ENCODE results near the gene KATNB1. TPM values are rescaled to one million over a fixed set of nuclear protein-coding genes. Genes with fewer than 3 reads are reported as not detected.

The KATNB1 gene
- polyA plus RNA-seq, 1 of the 3 experiments (the other 2 are of a cell fraction) = 43.7 TPM

DNA sequence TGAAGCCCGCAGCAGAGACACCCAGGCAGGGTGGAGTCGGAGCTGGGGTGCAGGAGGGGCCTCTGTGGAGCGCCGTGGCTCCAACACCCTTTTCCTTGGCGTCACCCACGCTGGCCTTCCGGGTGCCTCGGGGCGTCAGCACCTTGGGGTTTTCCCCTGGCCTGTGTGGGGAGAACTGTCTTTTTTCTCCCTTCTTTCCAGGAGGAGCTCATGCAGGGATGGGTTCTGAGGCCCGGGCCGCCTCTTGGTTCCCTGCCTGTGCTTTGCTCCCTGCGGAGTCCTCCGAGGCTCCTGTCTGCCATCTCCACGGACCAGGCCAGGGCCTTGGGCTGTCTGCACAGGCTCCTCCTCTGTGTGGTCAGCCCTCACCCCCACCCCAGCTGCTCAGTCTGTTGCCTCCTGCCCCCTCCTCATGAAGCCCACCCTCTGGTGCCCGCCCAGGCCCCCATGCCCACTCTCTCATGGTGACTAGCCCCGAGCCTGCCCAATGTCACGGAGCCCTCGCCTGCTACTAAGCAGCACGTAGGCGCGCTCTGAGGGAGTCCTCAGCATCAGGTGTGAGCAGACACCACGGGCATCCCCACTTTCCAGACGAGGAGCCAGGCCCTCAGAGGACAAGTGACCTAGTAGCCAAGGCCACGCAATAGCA, 5.0 kb downstream of the KATNB1 start:
- no peak for DNase-seq
- Histone ChIP-seq H3F3A (replicated peaks; ENCODE audit: insufficient read depth) (no peaks in the 10 kb centered on the region), H3K9ac (no peak overlapping the region), H3K27me3 (ENCODE audit: insufficient read depth) (no peaks in the 10 kb centered on the region), H4K20me1 (ENCODE audit: insufficient read depth) (no peaks in the 10 kb centered on the region), H3K79me2 (ENCODE audit: insufficient read depth) (peaks cover 15% of the 10 kb centered on the region; the same call in 1 of the 2 replicates), H3K27ac (ENCODE audit: low read depth in 2 of 2, low read length in 1 of 2) (no peak overlapping the region), H3K9me3 (no peaks in the 10 kb centered on the region), H3K4me2 (no peak overlapping the region), H3K9me2 (no peaks in the 10 kb centered on the region), H3K4me3 (ENCODE audit: low read depth in 2 of 2, low read length in 1 of 2) (no peak overlapping the region), H3K36me3 (replicated peaks in 1 of 2; ENCODE audit: control insufficient read depth in 1 of 2, insufficient read depth in 2 of 2, low read length in 1 of 2) (peaks cover 0 to 15% of the 10 kb centered on the region in 2 experiments), H3K4me1 (ENCODE audit: control insufficient read depth in 1 of 2, insufficient read depth in 2 of 2, low read depth in 1 of 2, low read length in 1 of 2) (peaks cover 9 to 15% of the 10 kb centered on the region in 2 experiments; a peak in 2 of 4 replicates), H2AFZ (ENCODE audit: low read depth) (no peak overlapping the region)
- ChIA-PET CTCF (interaction anchor here (0.7 to 3.6 kb wide), 2 partner anchors 17 to 92 kb away, joined by 3 to 19 read pairs; no protein-coding TSS in a partner anchor), POLR2A (no interaction called here)
- WGBS (ENCODE audit: low lambda C conversion rate) = 93% methylated on average over 22 of the region's 24 CpGs
- TF ChIP-seq RFX5 (IDR thresholded peaks at IDR 0.05; ENCODE audit: low read length) (no peak), NFIC (IDR thresholded peaks at IDR 0.05; ENCODE audit: borderline replicate concordance) (no peak), GATA2 (CRISPR knock-in tag; IDR thresholded peaks at IDR 0.05) (no peak), SMC3 (IDR thresholded peaks at IDR 0.05; ENCODE audit: low read depth, low read length) (no peak), FOXM1 (IDR thresholded peaks at IDR 0.05; ENCODE audit: low read depth) (no peak), MEF2A (IDR thresholded peaks at IDR 0.05; ENCODE audit: borderline replicate concordance, low read depth) (no peak), FOSL2 (IDR thresholded peaks at IDR 0.05; ENCODE audit: borderline replicate concordance, low read depth) (no peak)
- TF ChIP-seq, protein P1, sequence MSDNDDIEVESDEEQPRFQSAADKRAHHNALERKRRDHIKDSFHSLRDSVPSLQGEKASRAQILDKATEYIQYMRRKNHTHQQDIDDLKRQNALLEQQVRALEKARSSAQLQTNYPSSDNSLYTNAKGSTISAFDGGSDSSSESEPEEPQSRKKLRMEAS (IDR thresholded peaks at IDR 0.05; ENCODE audit: low read depth) = no peak

DNA sequence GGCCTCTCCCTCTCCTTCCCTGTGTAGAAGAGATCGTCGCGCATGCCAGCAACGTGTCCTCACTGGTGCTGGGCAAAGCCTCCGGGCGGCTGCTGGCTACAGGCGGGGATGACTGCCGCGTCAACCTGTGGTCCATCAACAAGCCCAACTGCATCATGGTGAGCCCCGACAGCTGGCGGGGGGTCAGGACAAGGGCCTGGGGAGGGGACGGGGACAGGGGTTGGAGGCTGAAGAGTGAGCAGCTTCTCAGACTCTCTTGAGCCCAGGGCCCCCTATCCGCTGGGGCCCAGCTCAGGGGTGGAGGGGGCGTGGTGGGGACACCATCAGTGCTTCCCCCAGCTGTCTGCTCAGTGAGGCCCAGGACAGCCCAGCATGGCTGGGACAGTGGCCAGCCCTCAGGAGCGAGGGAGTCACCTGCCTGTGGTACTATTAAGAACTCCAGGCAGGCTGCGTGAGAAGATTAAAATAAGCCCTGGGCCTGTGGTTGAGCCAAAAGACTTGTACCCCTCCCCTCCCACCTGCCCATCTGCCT, 6.2 kb downstream of the KATNB1 start:
- CTCF ChIA-PET = interaction anchor here (2.0 to 3.6 kb wide), 2 partner anchors 16 to 166 kb away, joined by 6 to 19 read pairs; no protein-coding TSS in a partner anchor
- peaks cover 5 to 8% of the 10 kb centered on the region in 2 experiments; a peak in 2 of 4 replicates for H3K4me1 ChIP-seq (ENCODE audit: control insufficient read depth in 1 of 2, insufficient read depth in 2 of 2, low read depth in 1 of 2, low read length in 1 of 2)
- no peak for DNase-seq
- H2AFZ ChIP-seq (ENCODE audit: low read depth) = no peak overlapping the region
- no peaks in the 10 kb centered on the region for H4K20me1 ChIP-seq (ENCODE audit: insufficient read depth)
- H3K27me3 ChIP-seq (ENCODE audit: insufficient read depth) = no peaks in the 10 kb centered on the region
- H3K79me2 ChIP-seq (ENCODE audit: insufficient read depth) = peaks cover 15% of the 10 kb centered on the region; the same call in 1 of the 2 replicates
- H3K9me2 ChIP-seq = no peaks in the 10 kb centered on the region
- no peak overlapping the region for H3K4me2 ChIP-seq
- no peak overlapping the region for H3K27ac ChIP-seq (ENCODE audit: low read depth in 2 of 2, low read length in 1 of 2)
- peaks cover 0 to 15% of the 10 kb centered on the region in 2 experiments for H3K36me3 ChIP-seq (replicated peaks in 1 of 2; ENCODE audit: control insufficient read depth in 1 of 2, insufficient read depth in 2 of 2, low read length in 1 of 2)
- no peaks in the 10 kb centered on the region for H3K9me3 ChIP-seq
- H3K9ac ChIP-seq = no peak overlapping the region
- no peaks in the 10 kb centered on the region for H3F3A ChIP-seq (replicated peaks; ENCODE audit: insufficient read depth)
- no peak overlapping the region for H3K4me3 ChIP-seq (ENCODE audit: low read depth in 2 of 2, low read length in 1 of 2)
- POLR2A ChIA-PET = no interaction called here
- WGBS (ENCODE audit: low lambda C conversion rate) = 75% methylated on average over 2 of the region's 16 CpGs
- no peak for TF ChIP-seq PBX3 (IDR thresholded peaks at IDR 0.05)
- TF ChIP-seq USF2 (IDR thresholded peaks at IDR 0.05; ENCODE audit: borderline replicate concordance, low read depth, low read length) = no peak
- no peak for TF ChIP-seq USF1 (IDR thresholded peaks at IDR 0.05; ENCODE audit: borderline replicate concordance, low read depth)
- TF ChIP-seq FOXM1 (IDR thresholded peaks at IDR 0.05; ENCODE audit: low read depth) = no peak
- TF ChIP-seq EZH2phosphoT487 (IDR thresholded peaks at IDR 0.05; ENCODE audit: borderline replicate concordance, low read depth) = no peak
- TF ChIP-seq SIN3A (IDR thresholded peaks at IDR 0.05; ENCODE audit: borderline replicate concordance, low read depth, low read length) = no peak
- no peak for TF ChIP-seq JUND (IDR thresholded peaks at IDR 0.05)
- TF ChIP-seq ZBTB33 (IDR thresholded peaks at IDR 0.05; ENCODE audit: borderline replicate concordance, low read depth) = no peak
- TF ChIP-seq FOXJ3 (CRISPR knock-in tag; IDR thresholded peaks at IDR 0.05) = no peak
- no peak for TF ChIP-seq SMC3 (IDR thresholded peaks at IDR 0.05; ENCODE audit: low read depth, low read length)
- TF ChIP-seq, protein P2, sequence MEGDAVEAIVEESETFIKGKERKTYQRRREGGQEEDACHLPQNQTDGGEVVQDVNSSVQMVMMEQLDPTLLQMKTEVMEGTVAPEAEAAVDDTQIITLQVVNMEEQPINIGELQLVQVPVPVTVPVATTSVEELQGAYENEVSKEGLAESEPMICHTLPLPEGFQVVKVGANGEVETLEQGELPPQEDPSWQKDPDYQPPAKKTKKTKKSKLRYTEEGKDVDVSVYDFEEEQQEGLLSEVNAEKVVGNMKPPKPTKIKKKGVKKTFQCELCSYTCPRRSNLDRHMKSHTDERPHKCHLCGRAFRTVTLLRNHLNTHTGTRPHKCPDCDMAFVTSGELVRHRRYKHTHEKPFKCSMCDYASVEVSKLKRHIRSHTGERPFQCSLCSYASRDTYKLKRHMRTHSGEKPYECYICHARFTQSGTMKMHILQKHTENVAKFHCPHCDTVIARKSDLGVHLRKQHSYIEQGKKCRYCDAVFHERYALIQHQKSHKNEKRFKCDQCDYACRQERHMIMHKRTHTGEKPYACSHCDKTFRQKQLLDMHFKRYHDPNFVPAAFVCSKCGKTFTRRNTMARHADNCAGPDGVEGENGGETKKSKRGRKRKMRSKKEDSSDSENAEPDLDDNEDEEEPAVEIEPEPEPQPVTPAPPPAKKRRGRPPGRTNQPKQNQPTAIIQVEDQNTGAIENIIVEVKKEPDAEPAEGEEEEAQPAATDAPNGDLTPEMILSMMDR (IDR thresholded peaks at IDR 0.05) = no peak
- TF ChIP-seq RCOR1 (IDR thresholded peaks at IDR 0.05; ENCODE audit: low read length) = no peak
- TF ChIP-seq POLR2AphosphoS5 (IDR thresholded peaks at IDR 0.05; ENCODE audit: low read depth, low read length) = no peak
- no peak for TF ChIP-seq TEAD4 (IDR thresholded peaks at IDR 0.05; ENCODE audit: borderline replicate concordance, insufficient read depth)
